ENCODE results near the gene OBSCN. TPM values are rescaled to one million over a fixed set of nuclear protein-coding genes. Genes with fewer than 3 reads are reported as not detected.

OBSCN gene
- total RNA-seq, 1 experiment from 2014 or later, result 10.5 TPM

GRCh38 chr1:228428412-228428811 lies 220.6 kb downstream of the OBSCN start:
- ChIA-PET CTCF (no interaction called here), POLR2A (no interaction called here)
- H3K27ac ChIP-seq (ENCODE audit: low read length), result no peak overlapping the region
- H3K9me3 ChIP-seq (ENCODE audit: control insufficient read depth, insufficient read depth, low read depth, low read length), result no peaks in the 10 kb centered on the region
- H3K4me1 ChIP-seq (ENCODE audit: control insufficient read depth, insufficient read depth, low read length), result no peaks in the 10 kb centered on the region
- no peak overlapping the region for H3K4me3 ChIP-seq (ENCODE audit: low read depth in 2 of 2, low read length in 2 of 2)
- H3K27me3 ChIP-seq (ENCODE audit: control insufficient read depth, insufficient read depth, low read length), result no peaks in the 10 kb centered on the region
- H3K36me3 ChIP-seq (ENCODE audit: control insufficient read depth, insufficient read depth, low read length), result no peaks in the 10 kb centered on the region
- in situ Hi-C loops (cut with HindIII; ENCODE audit: low pct_unique_long_range_greater_than_20kb, low sequenced_read_pairs) (no loop called here), intact Hi-C loops (cut with micrococcal nuclease; ENCODE audit: unreplicated experiment) (no loop called here)
- no peak for TF ChIP-seq TCF7L2 (IDR thresholded peaks at IDR 0.05; ENCODE audit: low read depth, low read length)
- ATAC-seq (no peak), DNase-seq (ENCODE audit: low read depth, low spot score) (no peak)
- no TSS peak for BruUV-seq (replicated peaks)

Small RNA genes lying within 50 kb of the gene (microRNA-seq; reads per million reads assigned to microRNA genes)
- not detected for gene MIR6742 (ENCODE audit: unreplicated experiment)

Other genes with a start within 250 kb of the OBSCN start
- gene WNT3A, start 201.0 kb upstream of the OBSCN start, total RNA-seq (2021; ENCODE audit: unreplicated experiment), result not detected
- 321 TPM for gene ARF1, start 125.3 kb upstream of the OBSCN start, total RNA-seq (2021; ENCODE audit: unreplicated experiment)
- 24.9 TPM for gene C1orf35, start 104.7 kb upstream of the OBSCN start, total RNA-seq (2021; ENCODE audit: unreplicated experiment)
- gene MRPL55, start 98.7 kb upstream of the OBSCN start, total RNA-seq (2021; ENCODE audit: unreplicated experiment), result 53.0 TPM
- gene GUK1, start 67.8 kb upstream of the OBSCN start, total RNA-seq (2021; ENCODE audit: unreplicated experiment), result 188 TPM
- 2.4 TPM for gene GJC2, start 58.1 kb upstream of the OBSCN start, total RNA-seq (2021; ENCODE audit: unreplicated experiment)
- gene IBA57, start 42.2 kb upstream of the OBSCN start, total RNA-seq (2021; ENCODE audit: unreplicated experiment), result 11.3 TPM
- gene TRIM11, start 198.8 kb downstream of the OBSCN start, total RNA-seq (2021; ENCODE audit: unreplicated experiment), result 38.6 TPM
- gene TRIM17, start 208.8 kb downstream of the OBSCN start, total RNA-seq (2021; ENCODE audit: unreplicated experiment), result 1.2 TPM